Memory B cell (primary cell): ENCODE data around the gene FABP6.

ENCODE experiments used
- ATAC-seq: fragments of 150-1000 bp; cut with Tn5 transposase; 2 replicates; pipeline ENCODE4 v1.10.0; 2021; ENCODE audit warnings: low read depth, mild to moderate bottlenecking, moderate library complexity
- DNase-seq, 2 donors: peaks; one replicate each; pipeline ENCODE4 v3.0.0; 2022; ENCODE audit warnings: low spot score in 2 of 2
- H3K27ac Mint-ChIP-seq: one replicate; pipeline ENCODE4 v1.8.0; 2022; ENCODE audit warnings: mild to moderate bottlenecking, moderate library complexity, mixed read lengths
- H3K27me3 Mint-ChIP-seq: one replicate; pipeline ENCODE4 v1.8.0; 2022; ENCODE audit warnings: mixed read lengths
- H3K36me3 Mint-ChIP-seq: one replicate; pipeline ENCODE4 v1.8.0; 2022; ENCODE audit warnings: mild to moderate bottlenecking, mixed read lengths
- H3K4me1 Mint-ChIP-seq: one replicate; pipeline ENCODE4 v1.8.0; 2022; ENCODE audit warnings: mixed read lengths
- H3K4me3 Mint-ChIP-seq: one replicate; pipeline ENCODE4 v1.8.0; 2022; ENCODE audit warnings: mild to moderate bottlenecking, moderate library complexity, mixed read lengths
- H3K9me3 Mint-ChIP-seq: one replicate; pipeline ENCODE4 v1.8.0; 2022; ENCODE audit warnings: mixed read lengths

The FABP6 gene

GRCh38 chr5:160278343-160278742 lies 49.0 kb downstream of the FABP6 start:
- Mint-ChIP-seq H3K36me3 (no peaks in the 10 kb centered on the region), H3K27me3 (peaks cover 14% of the 10 kb centered on the region)

GRCh38 chr5:160280384-160281095 lies 51.2 kb downstream of the FABP6 start:
- H3K4me1 Mint-ChIP-seq: no peaks in the 10 kb centered on the region
- ATAC-seq (no peak), DNase-seq (no peak)
- H3K9me3 Mint-ChIP-seq: no peaks in the 10 kb centered on the region
- no peak overlapping the region for H3K4me3 Mint-ChIP-seq
- H3K27ac Mint-ChIP-seq: no peak overlapping the region
- H3K36me3 Mint-ChIP-seq: no peaks in the 10 kb centered on the region
- peaks cover 13% of the 10 kb centered on the region for H3K27me3 Mint-ChIP-seq

More at GRCh38 chr5:160278343-160278742, 49.0 kb downstream of the FABP6 start:
- Mint-ChIP-seq H3K4me3 (no peak overlapping the region), H3K4me1 (no peaks in the 10 kb centered on the region), H3K27ac (no peak overlapping the region), H3K9me3 (no peaks in the 10 kb centered on the region)
- ATAC-seq: no peak
- no peak for DNase-seq

GRCh38 chr5:160281275-160281674 lies 52.0 kb downstream of the FABP6 start:
- no peak for DNase-seq
- H3K27ac Mint-ChIP-seq: no peak overlapping the region
- no peaks in the 10 kb centered on the region for H3K4me1 Mint-ChIP-seq
- no peaks in the 10 kb centered on the region for H3K36me3 Mint-ChIP-seq
- peaks cover 12% of the 10 kb centered on the region for H3K27me3 Mint-ChIP-seq
- no peak for ATAC-seq
- no peak overlapping the region for H3K4me3 Mint-ChIP-seq
- no peaks in the 10 kb centered on the region for H3K9me3 Mint-ChIP-seq

- no peak for DNase-seq
- no peak overlapping the region for H3K4me3 Mint-ChIP-seq
- H3K27ac Mint-ChIP-seq: no peak overlapping the region
- H3K9me3 Mint-ChIP-seq: no peaks in the 10 kb centered on the region
- H3K4me1 Mint-ChIP-seq: no peaks in the 10 kb centered on the region
- no peak for ATAC-seq
- peaks cover 17% of the 10 kb centered on the region for H3K27me3 Mint-ChIP-seq
- H3K36me3 Mint-ChIP-seq: no peaks in the 10 kb centered on the region
Observed at GRCh38 chr5:160284291-160284873, 55.1 kb downstream of the FABP6 start.

- Mint-ChIP-seq H3K4me1 (no peaks in the 10 kb centered on the region), H3K36me3 (no peaks in the 10 kb centered on the region), H3K4me3 (no peak overlapping the region), H3K9me3 (no peaks in the 10 kb centered on the region), H3K27ac (no peak overlapping the region), H3K27me3 (peaks cover 12% of the 10 kb centered on the region)
- ATAC-seq (no peak), DNase-seq (no peak)
Observed at GRCh38 chr5:160285316-160285715, 56.0 kb downstream of the FABP6 start.

- no peaks in the 10 kb centered on the region for H3K9me3 Mint-ChIP-seq
- DNase-seq: no peak
- no peak overlapping the region for H3K27ac Mint-ChIP-seq
- H3K4me1 Mint-ChIP-seq: peaks cover under 1% of the 10 kb centered on the region
- no peaks in the 10 kb centered on the region for H3K36me3 Mint-ChIP-seq
- ATAC-seq: no peak
- H3K4me3 Mint-ChIP-seq: no peak overlapping the region
- peaks cover 12% of the 10 kb centered on the region for H3K27me3 Mint-ChIP-seq
Observed at GRCh38 chr5:160286947-160287346, 57.6 kb downstream of the FABP6 start.

GRCh38 chr5:160287378-160288051 lies 58.2 kb downstream of the FABP6 start:
- Mint-ChIP-seq H3K27me3 (peaks cover 13% of the 10 kb centered on the region), H3K9me3 (no peaks in the 10 kb centered on the region), H3K27ac (no peak overlapping the region), H3K4me1 (peaks cover 2% of the 10 kb centered on the region), H3K4me3 (no peak overlapping the region), H3K36me3 (no peaks in the 10 kb centered on the region)
- ATAC-seq (no peak), DNase-seq (no peak)
